Stimulated activated CD4-positive, alpha-beta T cell treated with anti-CD3 and anti-CD28 coated beads, Interleukin-12 subunit alpha, Interleukin-12 subunit beta, amount 100 ng/mL, for 24 hours (primary cell): ENCODE data around the gene DNAH8.

Experiments
- DNase-seq, 2 experiments: peaks; one replicate each; pipeline ENCODE4 v3.0.0-alpha.2; 2020; ENCODE audit warnings: low read depth in 2 of 2

DNAH8 gene, protein sequence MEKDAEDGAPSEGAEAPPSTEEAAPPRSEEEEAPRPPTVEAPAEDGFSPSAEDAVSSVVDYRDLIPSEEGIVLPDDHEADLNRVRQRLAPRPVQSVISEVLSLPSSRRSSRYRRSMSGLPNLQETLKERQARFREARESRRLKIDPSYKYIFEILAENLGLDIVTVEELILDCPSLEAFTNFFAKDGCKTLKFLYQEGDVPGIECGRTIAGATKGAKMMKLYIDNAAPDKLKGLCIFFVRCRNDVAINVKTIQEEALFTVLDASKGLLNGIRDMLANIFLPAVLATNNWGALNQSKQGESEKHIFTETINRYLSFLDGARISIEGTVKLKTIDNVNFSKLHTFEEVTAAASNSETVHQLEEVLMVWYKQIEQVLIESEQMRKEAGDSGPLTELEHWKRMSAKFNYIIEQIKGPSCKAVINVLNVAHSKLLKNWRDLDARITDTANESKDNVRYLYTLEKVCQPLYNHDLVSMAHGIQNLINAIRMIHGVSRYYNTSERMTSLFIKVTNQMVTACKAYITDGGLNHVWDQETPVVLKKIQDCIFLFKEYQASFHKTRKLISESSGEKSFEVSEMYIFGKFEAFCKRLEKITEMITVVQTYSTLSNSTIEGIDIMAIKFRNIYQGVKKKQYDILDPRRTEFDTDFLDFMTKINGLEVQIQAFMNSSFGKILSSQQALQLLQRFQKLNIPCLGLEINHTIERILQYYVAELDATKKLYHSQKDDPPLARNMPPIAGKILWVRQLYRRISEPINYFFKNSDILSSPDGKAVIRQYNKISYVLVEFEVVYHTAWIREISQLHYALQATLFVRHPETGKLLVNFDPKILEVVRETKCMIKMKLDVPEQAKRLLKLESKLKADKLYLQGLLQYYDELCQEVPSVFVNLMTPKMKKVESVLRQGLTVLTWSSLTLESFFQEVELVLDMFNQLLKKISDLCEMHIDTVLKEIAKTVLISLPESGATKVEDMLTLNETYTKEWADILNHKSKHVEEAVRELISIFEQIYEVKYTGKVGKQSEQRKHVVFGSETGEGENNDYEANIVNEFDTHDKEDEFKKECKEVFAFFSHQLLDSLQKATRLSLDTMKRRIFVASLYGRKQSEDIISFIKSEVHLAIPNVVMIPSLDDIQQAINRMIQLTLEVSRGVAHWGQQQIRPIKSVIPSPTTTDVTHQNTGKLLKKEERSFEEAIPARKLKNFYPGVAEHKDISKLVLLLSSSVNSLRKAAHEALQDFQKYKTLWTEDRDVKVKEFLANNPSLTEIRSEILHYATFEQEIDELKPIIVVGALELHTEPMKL (N-terminal part only)

GRCh38 chr6:38715016-38715689 lies at the start of gene DNAH8:
DNAH8 (plus strand) TSS chr6:38715311; CDS start chr6:38722810, 7,499 bp downstream.
- DNase-seq, result no peak

- DNase-seq, result no peak
Observed at GRCh38 chr6:38671885-38672467, 43.1 kb upstream of the DNAH8 start.

GRCh38 chr6:38673397-38674165 lies 41.5 kb upstream of the DNAH8 start:
- no peak for DNase-seq

- DNase-seq, result no peak
Observed at GRCh38 chr6:38676236-38676973, 38.7 kb upstream of the DNAH8 start.

DNA sequence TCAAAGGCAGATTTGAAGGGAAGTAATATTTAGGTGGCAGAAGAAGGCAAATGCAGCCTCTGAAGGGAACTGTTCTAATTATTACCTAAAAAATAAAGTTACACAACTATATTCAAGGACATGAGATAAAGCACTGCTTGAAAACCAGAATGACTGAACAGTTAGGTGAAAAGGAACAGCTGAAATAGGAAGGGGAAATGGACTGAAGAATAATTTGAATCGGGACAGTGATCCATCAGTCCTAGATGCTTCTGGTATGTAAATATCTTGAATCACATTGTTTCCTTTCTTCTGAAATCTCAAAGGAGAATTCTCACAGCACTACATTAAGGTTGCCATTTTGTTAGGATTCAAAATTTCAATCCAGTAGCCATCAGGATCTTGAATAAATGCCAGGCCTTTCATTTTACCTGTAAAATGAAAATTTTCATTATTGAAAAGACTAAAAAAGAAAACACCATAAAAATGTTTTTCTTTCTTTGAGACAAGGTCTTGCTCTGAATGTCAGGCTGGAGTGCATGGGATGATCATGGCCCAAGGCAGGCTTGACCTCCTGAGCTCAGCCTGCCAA lies 38.1 kb upstream of the DNAH8 start:
- DNase-seq, result no peak

DNA sequence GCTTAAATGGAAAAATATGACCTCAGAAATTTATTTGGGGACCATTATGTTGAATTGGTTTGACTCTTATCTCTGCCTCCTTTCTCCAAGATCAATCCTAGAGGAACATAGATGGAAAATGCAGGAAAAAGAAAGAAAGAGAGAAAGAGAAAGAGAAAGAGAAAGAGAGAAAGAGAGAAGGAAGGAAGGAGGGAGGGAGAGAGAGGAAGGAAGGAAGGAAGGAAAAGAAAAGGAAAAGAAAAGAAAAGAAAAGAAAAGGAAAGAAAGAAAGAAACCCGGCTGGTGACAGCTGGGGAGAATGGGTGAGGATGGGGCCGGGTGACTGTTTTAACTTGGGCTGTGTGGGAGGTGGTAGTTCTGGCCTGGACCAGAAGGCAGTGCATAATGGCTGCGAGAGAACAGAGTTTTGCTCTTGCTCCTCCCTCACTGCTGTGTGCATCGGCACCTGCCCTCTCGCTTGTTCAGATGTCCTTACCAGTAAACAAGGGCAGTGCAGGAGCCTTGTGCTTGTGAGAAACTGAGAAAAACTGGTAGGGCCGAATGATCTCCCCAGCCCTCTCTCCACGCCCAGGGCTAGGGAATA lies 36.8 kb upstream of the DNAH8 start:
- no peak for DNase-seq

GRCh38 chr6:38679668-38680067 lies 35.4 kb upstream of the DNAH8 start:
- DNase-seq, result no peak

GRCh38 chr6:38681850-38682249 lies 33.3 kb upstream of the DNAH8 start:
- DNase-seq, result no peak

GRCh38 chr6:38684237-38684636 lies 30.9 kb upstream of the DNAH8 start:
- no peak for DNase-seq

GRCh38 chr6:38684904-38685303 lies 30.2 kb upstream of the DNAH8 start:
- DNase-seq, result no peak

- DNase-seq, result no peak
Observed at GRCh38 chr6:38686270-38687042, 28.7 kb upstream of the DNAH8 start.

GRCh38 chr6:38687043-38687353 lies 28.1 kb upstream of the DNAH8 start:
- DNase-seq, result no peak

GRCh38 chr6:38687549-38687948 lies 27.6 kb upstream of the DNAH8 start:
- no peak for DNase-seq

- no peak for DNase-seq
Observed at GRCh38 chr6:38688579-38689087, 26.5 kb upstream of the DNAH8 start.

- no peak for DNase-seq
Observed at GRCh38 chr6:38695227-38695900, 19.7 kb upstream of the DNAH8 start.

DNA sequence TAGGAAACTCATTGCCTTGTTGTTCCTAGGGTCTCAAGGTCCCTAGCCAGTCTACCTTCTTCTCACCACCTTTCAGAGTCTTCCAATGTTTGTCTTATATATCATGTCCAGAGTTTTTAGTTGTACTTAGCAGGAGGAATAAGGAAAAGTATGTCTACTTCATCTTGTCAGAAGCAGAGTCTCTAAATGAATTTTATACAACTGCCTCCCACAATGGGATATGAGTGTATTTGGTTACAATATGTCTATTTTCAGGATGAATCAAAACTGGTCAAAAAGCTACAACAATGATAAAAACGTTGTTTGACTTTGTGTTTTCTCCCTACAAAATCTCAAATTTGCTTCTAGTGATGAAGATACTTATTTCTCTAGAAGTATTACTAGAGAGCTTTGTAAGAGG lies 19.2 kb upstream of the DNAH8 start:
- DNase-seq, result no peak

GRCh38 chr6:38696345-38696744 lies 18.8 kb upstream of the DNAH8 start:
- no peak for DNase-seq
